GM23248 (cell line): ENCODE data around the gene C15orf40. TPM values are rescaled to one million over a fixed set of nuclear protein-coding genes. Genes with fewer than 3 reads are reported as not detected.
A peak's percentile ranks its signal among the peaks of the same experiment; 100 is the strongest.
"Not testable (repeated sequence)": the region's sequence is repeated elsewhere in the genome, so short reads cannot be mapped to it uniquely, and the experiment has no call there.

Experiments
- DNase-seq: peaks from one replicate; pipeline ENCODE4 v3.0.0-alpha.2; 2015
- H2AFZ ChIP-seq: fragments of 200-600 bp; sonication (generic); 2 replicates; pipeline ENCODE4 v1.6.1; 2016; ENCODE audit warnings: antibody characterized with exemption
- H3F3A ChIP-seq: fragments of 200-600 bp; sonication (generic); 2 replicates; pipeline ENCODE4 v1.6.1; 2016; ENCODE audit warnings: mild to moderate bottlenecking, antibody characterized with exemption, mixed run types; ENCODE audit not compliant: insufficient read depth
- H3K27ac ChIP-seq: fragments of 200-600 bp; sonication (generic); 2 replicates; pipeline ENCODE4 v1.5.1; 2016; ENCODE audit warnings: mild to moderate bottlenecking
- H3K27me3 ChIP-seq: fragments of 200-600 bp; sonication (generic); replicated peaks from 2 replicates; pipeline ENCODE4 v1.6.1; 2016; ENCODE audit warnings: mild to moderate bottlenecking; ENCODE audit not compliant: insufficient read depth
- H3K36me3 ChIP-seq: fragments of 200-600 bp; sonication (generic); 2 replicates; pipeline ENCODE4 v1.6.1; 2016; ENCODE audit warnings: low read depth, mild to moderate bottlenecking
- H3K4me1 ChIP-seq: fragments of 200-600 bp; sonication (generic); 2 replicates; pipeline ENCODE4 v1.6.1; 2016; ENCODE audit warnings: mild to moderate bottlenecking; ENCODE audit not compliant: insufficient read depth
- H3K4me2 ChIP-seq: fragments of 200-600 bp; sonication (generic); one replicate; pipeline ENCODE4 v1.6.1; 2016; ENCODE audit warnings: mild to moderate bottlenecking; ENCODE audit not compliant: unreplicated experiment
- H3K4me3 ChIP-seq: fragments of 200-600 bp; sonication (generic); 2 replicates; pipeline ENCODE4 v1.5.1; 2016; ENCODE audit warnings: mild to moderate bottlenecking
- H3K79me2 ChIP-seq: fragments of 200-600 bp; sonication (generic); 2 replicates; pipeline ENCODE4 v1.6.1; 2016; ENCODE audit warnings: mild to moderate bottlenecking; ENCODE audit not compliant: insufficient read depth
- H3K9ac ChIP-seq: fragments of 200-600 bp; sonication (generic); 2 replicates; pipeline ENCODE4 v1.6.1; 2016; ENCODE audit warnings: mild to moderate bottlenecking
- H3K9me2 ChIP-seq: fragments of 200-600 bp; sonication (generic); 2 replicates; pipeline ENCODE4 v1.6.1; 2016; ENCODE audit warnings: mixed run types, mild to moderate bottlenecking, moderate library complexity; ENCODE audit not compliant: insufficient read depth
- H3K9me3 ChIP-seq: fragments of 200-600 bp; sonication (generic); one replicate; pipeline ENCODE4 v1.6.1; 2017; ENCODE audit warnings: low read depth
- H4K20me1 ChIP-seq: fragments of 200-600 bp; sonication (generic); 2 replicates; pipeline ENCODE4 v1.6.0; 2016; ENCODE audit not compliant: insufficient read depth
- EZH2 ChIP-seq: fragments of 200-600 bp; sonication (generic); IDR thresholded peaks from 2 replicates; pipeline ENCODE4 v1.6.1; 2018; ENCODE audit warnings: antibody characterized with exemption, mild to moderate bottlenecking; ENCODE audit not compliant: insufficient read depth, poor library complexity, severe bottlenecking
- EZH2phosphoT487 ChIP-seq: fragments of 200-600 bp; sonication (generic); IDR thresholded peaks from 2 replicates; pipeline ENCODE4 v1.6.1; 2018; ENCODE audit warnings: antibody characterized with exemption, moderate library complexity, mild to moderate bottlenecking, low read depth; ENCODE audit not compliant: insufficient read depth
- WGBS, 2 experiments: methylation state at CpG; one replicate each; pipeline ENCODE4 v1.1.6; 2015 to 2017; ENCODE audit warnings: low lambda C conversion rate in 2 of 2, low coverage in 1 of 2; ENCODE audit errors: missing lambda C conversion rate in 2 of 2; 5-methylcytosine and 5-hydroxymethylcytosine counted together
- in situ Hi-C: fragments of 300-500 bp; cut with MboI; formaldehyde crosslinking; loops from 2 replicates; pipeline ENCODE4 v1.15.0; 2020
- polyA plus RNA-seq: library from polyadenylated mRNA; unstranded; fragments of >200 nt; fragmentation: Nextera tagmentation; extraction: Ambion mirVana; gene quantifications from 2 replicates; pipeline ENCODE4 v1.2.1, GENCODE V29; 2016
- total RNA-seq: library from RNA; depleted of rRNA; stranded (reverse); fragments of >200 nt; shearing (Covaris generic); gene quantifications from 2 replicates; pipeline ENCODE4 v1.2.3, GENCODE V29; 2014

Gene C15orf40
- total and polyA plus RNA-seq, 2 experiments from 2014 or later = 15.8 to 32.4 TPM

DNA sequence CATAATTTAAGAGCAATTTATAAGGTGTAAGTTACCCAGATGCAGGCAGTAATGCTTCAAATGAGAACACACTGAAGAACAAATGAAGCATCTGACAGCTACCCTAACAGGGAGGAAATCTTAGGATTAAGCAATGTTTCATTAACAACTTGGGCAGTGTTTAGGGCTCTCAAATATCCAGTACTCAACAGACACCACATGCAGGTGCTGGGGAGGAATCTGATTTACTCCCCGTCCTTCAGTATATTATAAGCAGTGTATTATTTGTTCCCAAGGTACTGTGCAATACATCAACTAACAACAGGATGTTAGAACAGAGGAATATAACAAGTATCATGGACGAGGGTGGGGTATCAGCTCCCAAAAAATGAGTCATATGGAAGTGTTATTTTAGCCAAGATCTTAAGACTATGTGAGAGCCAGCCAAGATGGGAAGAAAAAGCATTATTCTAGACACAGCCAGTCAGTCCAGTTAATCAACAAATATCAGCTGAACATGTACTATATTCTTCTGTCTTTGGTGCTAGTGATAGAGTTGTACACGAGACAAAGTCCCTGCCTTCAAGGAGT is 35.2 kb upstream of the C15orf40 start:
- Histone ChIP-seq H4K20me1 (peaks cover 27% of the 10 kb centered on the region), H3K27ac (peak overlapping the region; percentile 35), H3K9me3 (no peaks in the 10 kb centered on the region), H3F3A (peaks cover 21% of the 10 kb centered on the region), H3K36me3 (peaks cover 23% of the 10 kb centered on the region; the same call in 1 of the 2 replicates), H3K4me2 (peak overlapping the region; percentile 0), H3K4me3 (no peak overlapping the region), H3K79me2 (peaks cover 98% of the 10 kb centered on the region), H3K9ac (no peak overlapping the region), H3K9me2 (no peaks in the 10 kb centered on the region), H3K27me3 (no peaks in the 10 kb centered on the region), H2AFZ (no peak overlapping the region), H3K4me1 (peaks cover 12% of the 10 kb centered on the region)
- WGBS, 2 experiments = 12 to 24% methylated on average over 3 of the region's 3 CpGs
- TF ChIP-seq EZH2 (no peak), EZH2phosphoT487 (no peak)
- DNase-seq = peak; percentile 74
- in situ Hi-C loops = no loop called here

DNA sequence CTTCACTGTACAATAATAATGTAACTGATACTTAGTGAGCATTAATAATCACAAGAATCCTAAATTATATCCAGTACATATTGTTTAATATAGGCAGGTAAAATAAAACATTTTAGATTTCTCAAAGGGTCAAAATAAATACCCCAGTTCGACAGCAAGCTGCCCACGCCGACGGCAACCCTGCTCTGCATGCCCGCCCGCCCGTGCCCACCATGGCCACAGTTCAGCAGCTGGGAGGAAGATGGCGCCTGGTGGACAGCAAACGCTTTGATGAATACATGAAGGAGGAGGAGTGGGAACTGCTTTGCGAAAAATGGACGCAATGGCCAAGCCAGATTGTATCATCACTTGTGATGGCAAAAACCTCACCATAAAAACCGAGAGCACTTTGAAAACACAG is 32.7 kb upstream of the C15orf40 start:
- TF ChIP-seq EZH2 = no peak
- TF ChIP-seq EZH2phosphoT487 = no peak
- H3K27me3 ChIP-seq = no peaks in the 10 kb centered on the region
- H2AFZ ChIP-seq = no peak overlapping the region
- no peak overlapping the region for H3K4me2 ChIP-seq
- peaks cover 21% of the 10 kb centered on the region for H3F3A ChIP-seq
- H3K36me3 ChIP-seq = peaks cover 24% of the 10 kb centered on the region; the same call in 1 of the 2 replicates
- H3K79me2 ChIP-seq = peaks cover 98% of the 10 kb centered on the region
- H3K9me3 ChIP-seq = no peaks in the 10 kb centered on the region
- peaks cover 12% of the 10 kb centered on the region for H3K4me1 ChIP-seq
- peaks cover 17% of the 10 kb centered on the region for H4K20me1 ChIP-seq
- in situ Hi-C loops = no loop called here
- no peaks in the 10 kb centered on the region for H3K9me2 ChIP-seq
- no peak for DNase-seq
- 98% methylated on average over 12 of the region's 12 CpGs for whole genome bisulfite sequencing, 2 experiments
- H3K27ac ChIP-seq = no peak overlapping the region
- no peak overlapping the region for H3K4me3 ChIP-seq
- no peak overlapping the region for H3K9ac ChIP-seq

GRCh38 chr15:83039206-83039605 is 27.8 kb upstream of the C15orf40 start:
- Histone ChIP-seq H3K27ac (no peak overlapping the region), H3K79me2 (peaks cover 98% of the 10 kb centered on the region), H3K27me3 (no peaks in the 10 kb centered on the region), H4K20me1 (peaks cover 12% of the 10 kb centered on the region; the same call in 1 of the 2 replicates), H3K4me1 (no peaks in the 10 kb centered on the region), H3K9ac (no peak overlapping the region), H3K9me3 (no peaks in the 10 kb centered on the region), H3K4me3 (no peak overlapping the region), H3K4me2 (no peak overlapping the region), H3K9me2 (no peaks in the 10 kb centered on the region), H3F3A (no peaks in the 10 kb centered on the region; the same call in 1 of the 2 replicates), H2AFZ (no peak overlapping the region), H3K36me3 (peaks cover 17% of the 10 kb centered on the region; the same call in 1 of the 2 replicates)
- TF ChIP-seq EZH2phosphoT487 (no peak), EZH2 (no peak)
- WGBS, 2 experiments = 19 to 20% methylated on average over 1 of the region's 1 CpG
- in situ Hi-C loops = no loop called here
- no peak for DNase-seq

GRCh38 chr15:83036253-83036652 is 24.8 kb upstream of the C15orf40 start:
- H3K9me3 ChIP-seq = no peaks in the 10 kb centered on the region
- H2AFZ ChIP-seq = no peak overlapping the region
- H3K27ac ChIP-seq = no peak overlapping the region
- no peaks in the 10 kb centered on the region; the same call in 1 of the 2 replicates for H3F3A ChIP-seq
- no peak for TF ChIP-seq EZH2phosphoT487
- TF ChIP-seq EZH2 = no peak
- 93 to 96% methylated on average over 6 of the region's 6 CpGs for WGBS, 2 experiments
- H3K27me3 ChIP-seq = no peaks in the 10 kb centered on the region
- H3K4me1 ChIP-seq = no peaks in the 10 kb centered on the region
- in situ Hi-C loops = no loop called here
- H3K4me2 ChIP-seq = no peak overlapping the region
- H4K20me1 ChIP-seq = peaks cover 5% of the 10 kb centered on the region; the same call in 1 of the 2 replicates
- H3K9ac ChIP-seq = no peak overlapping the region
- peaks cover 14% of the 10 kb centered on the region; the same call in 1 of the 2 replicates for H3K36me3 ChIP-seq
- DNase-seq = no peak
- H3K4me3 ChIP-seq = no peak overlapping the region
- peaks cover 100% of the 10 kb centered on the region for H3K79me2 ChIP-seq
- no peaks in the 10 kb centered on the region for H3K9me2 ChIP-seq

GRCh38 chr15:83031234-83031633 is 19.8 kb upstream of the C15orf40 start:
- H3K4me2 ChIP-seq, H3K9me2 ChIP-seq, H3K9ac ChIP-seq, H3F3A ChIP-seq, H3K27ac ChIP-seq, H2AFZ ChIP-seq, H4K20me1 ChIP-seq, DNase-seq, H3K4me3 ChIP-seq, H3K4me1 ChIP-seq, in situ Hi-C loops, H3K27me3 ChIP-seq, H3K9me3 ChIP-seq: not testable (repeated sequence)
- Histone ChIP-seq H3K36me3 (peaks cover 21% of the 10 kb centered on the region; the same call in 1 of the 2 replicates), H3K79me2 (peaks cover 100% of the 10 kb centered on the region)
- WGBS, 2 experiments = 97 to 99% methylated on average over 6 of the region's 6 CpGs
